ENCODE results near the gene CDC42EP4. TPM values are rescaled to one million over a fixed set of nuclear protein-coding genes. Genes with fewer than 3 reads are reported as not detected.
A peak's percentile ranks its signal among the peaks of the same experiment; 100 is the strongest.

CDC42EP4 gene
- polyA plus RNA-seq, 1 donor from 2014 or later, result 19.4 TPM

- H3K27me3 ChIP-seq (ENCODE audit: insufficient read depth, low read depth, low read length), result no peaks in the 10 kb centered on the region
- TF ChIP-seq, protein P1, sequence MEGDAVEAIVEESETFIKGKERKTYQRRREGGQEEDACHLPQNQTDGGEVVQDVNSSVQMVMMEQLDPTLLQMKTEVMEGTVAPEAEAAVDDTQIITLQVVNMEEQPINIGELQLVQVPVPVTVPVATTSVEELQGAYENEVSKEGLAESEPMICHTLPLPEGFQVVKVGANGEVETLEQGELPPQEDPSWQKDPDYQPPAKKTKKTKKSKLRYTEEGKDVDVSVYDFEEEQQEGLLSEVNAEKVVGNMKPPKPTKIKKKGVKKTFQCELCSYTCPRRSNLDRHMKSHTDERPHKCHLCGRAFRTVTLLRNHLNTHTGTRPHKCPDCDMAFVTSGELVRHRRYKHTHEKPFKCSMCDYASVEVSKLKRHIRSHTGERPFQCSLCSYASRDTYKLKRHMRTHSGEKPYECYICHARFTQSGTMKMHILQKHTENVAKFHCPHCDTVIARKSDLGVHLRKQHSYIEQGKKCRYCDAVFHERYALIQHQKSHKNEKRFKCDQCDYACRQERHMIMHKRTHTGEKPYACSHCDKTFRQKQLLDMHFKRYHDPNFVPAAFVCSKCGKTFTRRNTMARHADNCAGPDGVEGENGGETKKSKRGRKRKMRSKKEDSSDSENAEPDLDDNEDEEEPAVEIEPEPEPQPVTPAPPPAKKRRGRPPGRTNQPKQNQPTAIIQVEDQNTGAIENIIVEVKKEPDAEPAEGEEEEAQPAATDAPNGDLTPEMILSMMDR (IDR thresholded peaks at IDR 0.05; ENCODE audit: poor library complexity, severe bottlenecking), result no peak
- peak; percentile 33 for TF ChIP-seq MXI1 (conservative IDR thresholded peaks at IDR 0.05; ENCODE audit: poor library complexity, severe bottlenecking)
- no peak overlapping the region for H3K4me3 ChIP-seq (ENCODE audit: low read length)
- no peaks in the 10 kb centered on the region for H3K79me2 ChIP-seq (replicated peaks; ENCODE audit: insufficient read depth, low read length)
- no peaks in the 10 kb centered on the region for H3K36me3 ChIP-seq (ENCODE audit: insufficient read depth, low read length)
- H3K4me2 ChIP-seq (ENCODE audit: low read length), result no peak overlapping the region
- H2AFZ ChIP-seq (ENCODE audit: low read depth, low read length), result no peak overlapping the region
- no peak overlapping the region for H3K9ac ChIP-seq (ENCODE audit: low read length)
- no peaks in the 10 kb centered on the region for H4K20me1 ChIP-seq (ENCODE audit: insufficient read depth)
- no peak overlapping the region for H3K27ac ChIP-seq (ENCODE audit: low read length)
- no peaks in the 10 kb centered on the region for H3F3A ChIP-seq (ENCODE audit: insufficient read depth, low read length, poor library complexity, severe bottlenecking)
- no peaks in the 10 kb centered on the region for H3K9me3 ChIP-seq (ENCODE audit: low read length)
- no peaks in the 10 kb centered on the region for H3K9me2 ChIP-seq (ENCODE audit: insufficient read depth, low read length)
Observed at GRCh38 chr17:73249700-73250099, 62.1 kb downstream of the CDC42EP4 start.

GRCh38 chr17:73248532-73248931 is 63.3 kb downstream of the CDC42EP4 start:
- no peaks in the 10 kb centered on the region for H3K36me3 ChIP-seq (ENCODE audit: insufficient read depth, low read length)
- H3K27ac ChIP-seq (ENCODE audit: low read length), result no peak overlapping the region
- H3K9me2 ChIP-seq (ENCODE audit: insufficient read depth, low read length), result no peaks in the 10 kb centered on the region
- no peaks in the 10 kb centered on the region for H3K27me3 ChIP-seq (ENCODE audit: insufficient read depth, low read depth, low read length)
- H3K9me3 ChIP-seq (ENCODE audit: low read length), result no peaks in the 10 kb centered on the region
- no peak overlapping the region for H3K4me3 ChIP-seq (ENCODE audit: low read length)
- no peaks in the 10 kb centered on the region for H4K20me1 ChIP-seq (ENCODE audit: insufficient read depth)
- no peaks in the 10 kb centered on the region for H3K79me2 ChIP-seq (replicated peaks; ENCODE audit: insufficient read depth, low read length)
- H3K4me2 ChIP-seq (ENCODE audit: low read length), result no peak overlapping the region
- no peaks in the 10 kb centered on the region for H3F3A ChIP-seq (ENCODE audit: insufficient read depth, low read length, poor library complexity, severe bottlenecking)
- no peak overlapping the region for H3K9ac ChIP-seq (ENCODE audit: low read length)
- no peak for TF ChIP-seq EZH2 (IDR thresholded peaks at IDR 0.05; ENCODE audit: borderline replicate concordance, insufficient read depth, low read length, poor library complexity, severe bottlenecking)
- no peak for TF ChIP-seq REST (IDR thresholded peaks at IDR 0.05; ENCODE audit: borderline replicate concordance)
- TF ChIP-seq, protein P1 (IDR thresholded peaks at IDR 0.05; ENCODE audit: poor library complexity, severe bottlenecking), result no peak
- TF ChIP-seq EP300 (conservative IDR thresholded peaks at IDR 0.05; ENCODE audit: poor library complexity, severe bottlenecking), result no peak
- TF ChIP-seq TAF1 (IDR thresholded peaks at IDR 0.05; ENCODE audit: low read depth), result no peak
- TF ChIP-seq RAD21 (conservative IDR thresholded peaks at IDR 0.05), result no peak
- TF ChIP-seq MXI1 (conservative IDR thresholded peaks at IDR 0.05; ENCODE audit: poor library complexity, severe bottlenecking), result no peak
- no peak for TF ChIP-seq SMC3 (conservative IDR thresholded peaks at IDR 0.05; ENCODE audit: poor library complexity)
- TF ChIP-seq POLR2AphosphoS5 (IDR thresholded peaks at IDR 0.05), result no peak
- no peak overlapping the region for H2AFZ ChIP-seq (ENCODE audit: low read depth, low read length)

All from neural cell (in vitro differentiated cells).